Measurements from ENCODE around the gene ZFYVE19. TPM values are rescaled to one million over a fixed set of nuclear protein-coding genes. Genes with fewer than 3 reads are reported as not detected.

ZFYVE19 gene
- total RNA-seq, 1 donor from 2014 or later = 34.4 TPM

- intact Hi-C loops (cut with DNase I) = no loop called here
- H3K4me3 ChIP-seq = no peak overlapping the region
- TF ChIP-seq POLR2AphosphoS5 (IDR thresholded peaks at IDR 0.05; ENCODE audit: insufficient read depth in 1 of 2, low read depth in 1 of 2) (no peak), POLR2A (IDR thresholded peaks at IDR 0.05) (no peak)
- TF ChIP-seq, protein P1, sequence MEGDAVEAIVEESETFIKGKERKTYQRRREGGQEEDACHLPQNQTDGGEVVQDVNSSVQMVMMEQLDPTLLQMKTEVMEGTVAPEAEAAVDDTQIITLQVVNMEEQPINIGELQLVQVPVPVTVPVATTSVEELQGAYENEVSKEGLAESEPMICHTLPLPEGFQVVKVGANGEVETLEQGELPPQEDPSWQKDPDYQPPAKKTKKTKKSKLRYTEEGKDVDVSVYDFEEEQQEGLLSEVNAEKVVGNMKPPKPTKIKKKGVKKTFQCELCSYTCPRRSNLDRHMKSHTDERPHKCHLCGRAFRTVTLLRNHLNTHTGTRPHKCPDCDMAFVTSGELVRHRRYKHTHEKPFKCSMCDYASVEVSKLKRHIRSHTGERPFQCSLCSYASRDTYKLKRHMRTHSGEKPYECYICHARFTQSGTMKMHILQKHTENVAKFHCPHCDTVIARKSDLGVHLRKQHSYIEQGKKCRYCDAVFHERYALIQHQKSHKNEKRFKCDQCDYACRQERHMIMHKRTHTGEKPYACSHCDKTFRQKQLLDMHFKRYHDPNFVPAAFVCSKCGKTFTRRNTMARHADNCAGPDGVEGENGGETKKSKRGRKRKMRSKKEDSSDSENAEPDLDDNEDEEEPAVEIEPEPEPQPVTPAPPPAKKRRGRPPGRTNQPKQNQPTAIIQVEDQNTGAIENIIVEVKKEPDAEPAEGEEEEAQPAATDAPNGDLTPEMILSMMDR (IDR thresholded peaks at IDR 0.05) = no peak
- H3K4me1 ChIP-seq = peaks cover 70% of the 10 kb centered on the region
- no peaks in the 10 kb centered on the region for H3K27me3 ChIP-seq
- peaks cover 0 to 8% of the 10 kb centered on the region in 2 donors for H3K36me3 ChIP-seq
- H3K27ac ChIP-seq = peak overlapping the region; percentile 57
- H3K9me3 ChIP-seq = no peaks in the 10 kb centered on the region
- DNase-seq (ENCODE audit: extremely low spot score in 2 of 2) = no peak
Measured at GRCh38 chr15:40768521-40769273, 38.2 kb upstream of the ZFYVE19 start.

DNA sequence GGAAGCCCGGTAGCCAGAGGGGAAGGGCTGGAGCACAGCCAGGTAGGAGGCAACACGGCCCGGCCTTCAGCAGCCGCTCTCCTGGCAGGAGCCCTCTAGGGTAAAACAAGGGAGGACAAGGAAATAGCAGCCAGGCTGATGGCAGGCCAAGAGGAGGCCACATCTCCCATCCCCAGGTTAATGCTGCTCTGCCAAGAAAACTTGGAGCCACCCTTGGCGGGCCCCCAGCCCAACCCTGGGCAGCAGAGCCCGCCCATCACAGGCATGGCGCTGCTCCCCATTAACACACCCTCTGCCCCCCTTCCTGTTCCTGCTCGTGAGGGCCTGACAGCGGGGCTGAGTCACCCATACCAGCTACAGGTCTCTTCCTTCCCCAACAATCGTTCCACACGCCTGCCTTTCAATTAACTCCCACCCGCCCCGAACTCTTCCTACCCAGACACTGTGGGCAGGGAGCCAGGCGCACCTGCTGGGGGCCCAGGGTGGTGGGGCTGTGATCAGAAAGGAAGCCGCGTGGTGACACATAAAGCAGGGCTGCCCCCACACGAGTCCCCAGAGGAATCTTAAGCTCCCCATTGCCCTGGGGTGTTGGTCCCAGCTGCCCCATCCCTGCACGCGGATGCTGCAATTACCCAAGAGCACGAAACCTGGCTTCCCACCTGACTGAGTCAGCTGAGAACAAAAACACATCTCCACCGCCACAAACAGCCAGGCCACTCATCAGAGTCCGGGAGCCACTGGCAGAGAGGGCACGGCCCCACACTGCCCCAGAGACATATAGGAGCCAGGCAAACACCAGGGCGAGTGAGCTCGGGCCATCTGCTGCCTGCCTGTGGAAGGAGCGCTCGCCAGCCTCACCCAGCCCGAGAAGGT, 37.4 kb upstream of the ZFYVE19 start, which contains the start of gene C15orf62:
Gene C15orf62 (plus strand): TSS at position 707 of the 873 bp plus-strand sequence. CDS start 516 bp downstream, outside the sequence.
- TF ChIP-seq POLR2A (IDR thresholded peaks at IDR 0.05) (no peak), POLR2AphosphoS5 (IDR thresholded peaks at IDR 0.05; ENCODE audit: insufficient read depth in 1 of 2, low read depth in 1 of 2) (peak in 1 of 2 donors; percentile 52)
- peaks cover 0 to 16% of the 10 kb centered on the region in 2 donors for H3K36me3 ChIP-seq
- peaks cover 65% of the 10 kb centered on the region for H3K4me1 ChIP-seq
- no peaks in the 10 kb centered on the region for H3K27me3 ChIP-seq
- H3K9me3 ChIP-seq = no peaks in the 10 kb centered on the region
- H3K27ac ChIP-seq = peak within 1 kb of the TSS; percentile 57
- intact Hi-C loops (cut with DNase I) = no loop called here
- peak within 1 kb of the TSS in 1 of 2 donors; percentile 21 for H3K4me3 ChIP-seq
- no peak for DNase-seq (ENCODE audit: extremely low spot score in 2 of 2)

- Histone ChIP-seq H3K27ac (peak overlapping the region; percentile 57), H3K4me1 (peaks cover 59% of the 10 kb centered on the region), H3K36me3 (peaks cover 0 to 23% of the 10 kb centered on the region in 2 donors), H3K27me3 (no peaks in the 10 kb centered on the region), H3K4me3 (peak overlapping the region in 1 of 2 donors; percentile 21), H3K9me3 (no peaks in the 10 kb centered on the region)
- TF ChIP-seq POLR2A (IDR thresholded peaks at IDR 0.05) (no peak), POLR2AphosphoS5 (IDR thresholded peaks at IDR 0.05; ENCODE audit: insufficient read depth in 1 of 2, low read depth in 1 of 2) (no peak)
- TF ChIP-seq, protein P1 (IDR thresholded peaks at IDR 0.05) = no peak
- no peak for DNase-seq (ENCODE audit: extremely low spot score in 2 of 2)
- intact Hi-C loops (cut with DNase I) = no loop called here
Measured at GRCh38 chr15:40770147-40770721, 36.7 kb upstream of the ZFYVE19 start.

- TF ChIP-seq, protein P1 (IDR thresholded peaks at IDR 0.05) = no peak
- TF ChIP-seq POLR2AphosphoS5 (IDR thresholded peaks at IDR 0.05; ENCODE audit: insufficient read depth in 1 of 2, low read depth in 1 of 2) (no peak), POLR2A (IDR thresholded peaks at IDR 0.05) (no peak)
- Histone ChIP-seq H3K27me3 (no peaks in the 10 kb centered on the region), H3K4me3 (no peak overlapping the region), H3K9me3 (no peaks in the 10 kb centered on the region), H3K4me1 (peaks cover 51% of the 10 kb centered on the region), H3K27ac (peak overlapping the region; percentile 57), H3K36me3 (peaks cover 0 to 32% of the 10 kb centered on the region in 2 donors)
- intact Hi-C loops (cut with DNase I) = no loop called here
- no peak for DNase-seq (ENCODE audit: extremely low spot score in 2 of 2)
Measured at GRCh38 chr15:40771242-40771641, 35.6 kb upstream of the ZFYVE19 start.

- no peaks in the 10 kb centered on the region for H3K9me3 ChIP-seq
- DNase-seq (ENCODE audit: extremely low spot score in 2 of 2) = peak in 1 of 2 donors; percentile 82
- H3K4me1 ChIP-seq = peaks cover 51% of the 10 kb centered on the region
- no peaks in the 10 kb centered on the region for H3K27me3 ChIP-seq
- intact Hi-C loops (cut with DNase I) = no loop called here
- no peak overlapping the region for H3K27ac ChIP-seq
- no peak overlapping the region for H3K4me3 ChIP-seq
- peaks cover 0 to 36% of the 10 kb centered on the region in 2 donors for H3K36me3 ChIP-seq
- TF ChIP-seq POLR2AphosphoS5 (IDR thresholded peaks at IDR 0.05; ENCODE audit: insufficient read depth in 1 of 2, low read depth in 1 of 2) (no peak), POLR2A (IDR thresholded peaks at IDR 0.05) (no peak)
- TF ChIP-seq, protein P1 (IDR thresholded peaks at IDR 0.05) = no peak
Measured at GRCh38 chr15:40772014-40772413, 34.9 kb upstream of the ZFYVE19 start.
